Right lobe of liver (tissue), 4 donors: ENCODE data around the gene COL27A1.

Source experiments
- POLR2A ChIP-seq: fragments of 450-650 bp; IDR thresholded peaks from one replicate; pipeline ENCODE4 v1.6.1; 2017; ENCODE audit warnings: antibody characterized with exemption, mild to moderate bottlenecking
- TF ChIP-seq, protein P1 (sequence below), 4 donors: fragments of 200-600 bp in 3 of 4; fragments of 450-650 bp in 1 of 4; IDR thresholded peaks; one replicate each; pipeline versions ENCODE4 v1.5.1 to v1.8.0; 2016 to 2022; ENCODE audit warnings: antibody characterized with exemption in 4 of 4, mild to moderate bottlenecking in 2 of 4
- donor health status: DM: no; HTN: no; CAD: no.
- donor health status: DM: no; HTN: no; CAD: no.
- donor health status: DM: no; HTN: yes; CAD: no.

DNA sequence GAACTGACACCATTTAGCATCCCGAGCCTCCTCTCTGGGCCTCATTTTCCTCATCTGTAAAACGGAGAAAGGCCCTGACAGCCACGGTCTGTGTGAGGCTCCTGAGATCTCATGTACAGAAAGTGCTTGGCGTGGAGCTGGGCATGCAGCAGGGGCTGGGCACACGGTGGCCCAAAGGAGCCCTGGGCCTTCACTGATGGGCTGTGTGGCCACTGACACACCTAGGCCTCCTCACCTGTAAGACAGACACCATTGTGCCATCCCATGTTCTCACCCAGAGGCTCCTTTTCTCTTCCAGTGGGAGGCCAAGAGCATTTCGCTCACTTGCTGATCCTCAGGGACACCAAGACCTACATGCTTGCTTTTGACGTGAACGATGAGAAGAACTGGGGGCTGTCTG lies 169.2 kb downstream of the COL27A1 start:
- TF ChIP-seq, protein P1, sequence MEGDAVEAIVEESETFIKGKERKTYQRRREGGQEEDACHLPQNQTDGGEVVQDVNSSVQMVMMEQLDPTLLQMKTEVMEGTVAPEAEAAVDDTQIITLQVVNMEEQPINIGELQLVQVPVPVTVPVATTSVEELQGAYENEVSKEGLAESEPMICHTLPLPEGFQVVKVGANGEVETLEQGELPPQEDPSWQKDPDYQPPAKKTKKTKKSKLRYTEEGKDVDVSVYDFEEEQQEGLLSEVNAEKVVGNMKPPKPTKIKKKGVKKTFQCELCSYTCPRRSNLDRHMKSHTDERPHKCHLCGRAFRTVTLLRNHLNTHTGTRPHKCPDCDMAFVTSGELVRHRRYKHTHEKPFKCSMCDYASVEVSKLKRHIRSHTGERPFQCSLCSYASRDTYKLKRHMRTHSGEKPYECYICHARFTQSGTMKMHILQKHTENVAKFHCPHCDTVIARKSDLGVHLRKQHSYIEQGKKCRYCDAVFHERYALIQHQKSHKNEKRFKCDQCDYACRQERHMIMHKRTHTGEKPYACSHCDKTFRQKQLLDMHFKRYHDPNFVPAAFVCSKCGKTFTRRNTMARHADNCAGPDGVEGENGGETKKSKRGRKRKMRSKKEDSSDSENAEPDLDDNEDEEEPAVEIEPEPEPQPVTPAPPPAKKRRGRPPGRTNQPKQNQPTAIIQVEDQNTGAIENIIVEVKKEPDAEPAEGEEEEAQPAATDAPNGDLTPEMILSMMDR (IDR thresholded peaks at IDR 0.05), result no peak
- peak; percentile 67 for TF ChIP-seq POLR2A
